ENCODE results near the gene JPH3. TPM values are rescaled to one million over a fixed set of nuclear protein-coding genes. Genes with fewer than 3 reads are reported as not detected.

Gene JPH3
- total RNA-seq, 4 donors from 2014 or later = 0.39 TPM; not detected in 3

- Histone ChIP-seq H3K4me1 (peaks cover 0 to 5% (median under 1%) of the 10 kb centered on the region in 4 donors), H3K27me3 (peaks cover 0 to 29% of the 10 kb centered on the region in 2 donors), H3K4me3 (no peak overlapping the region), H3K27ac (no peak overlapping the region), H3K9me3 (peaks cover 0 to under 1% (median 0%) of the 10 kb centered on the region in 4 donors), H3K36me3 (no peaks in the 10 kb centered on the region)
- TF ChIP-seq POLR2A (IDR thresholded peaks at IDR 0.05) = no peak
- TF ChIP-seq CTCF (IDR thresholded peaks at IDR 0.05) = no peak
- 88 to 92% methylated on average over 10 of the region's 10 CpGs for WGBS, 2 donors
- DNase-seq (ENCODE audit: low spot score in 2 of 2) = no peak
Observed at GRCh38 chr16:87593710-87594258, 8.5 kb upstream of the JPH3 start.

DNA sequence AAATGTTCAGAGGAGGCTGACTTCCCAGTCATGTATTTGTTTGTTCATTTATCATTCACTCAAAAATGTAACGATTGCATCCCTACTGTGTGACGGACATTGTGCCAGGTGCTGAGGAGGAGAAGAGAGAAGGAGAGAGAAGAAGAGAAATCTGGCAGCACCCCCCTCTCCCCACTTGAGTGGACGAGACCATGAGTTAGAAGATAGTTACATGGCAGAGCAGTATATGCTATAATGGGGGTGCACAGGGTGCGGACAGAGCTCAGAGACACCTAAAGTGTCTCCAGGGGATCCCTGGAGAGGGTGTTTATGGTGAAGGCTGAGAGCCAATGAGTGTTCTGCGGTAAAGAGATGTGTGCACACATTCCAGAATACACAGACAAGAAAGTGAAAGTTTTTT is 6.6 kb upstream of the JPH3 start:
- no peaks in the 10 kb centered on the region for H3K4me1 ChIP-seq
- no peaks in the 10 kb centered on the region for H3K36me3 ChIP-seq
- H3K27ac ChIP-seq = no peak overlapping the region
- H3K4me3 ChIP-seq = no peak overlapping the region
- 72 to 78% methylated on average over 5 of the region's 5 CpGs for WGBS, 2 donors
- peaks cover 0 to 10% (median 0%) of the 10 kb centered on the region in 4 donors for H3K9me3 ChIP-seq
- TF ChIP-seq CTCF (IDR thresholded peaks at IDR 0.05) = no peak
- TF ChIP-seq POLR2A (IDR thresholded peaks at IDR 0.05) = no peak
- TF ChIP-seq EP300 (IDR thresholded peaks at IDR 0.05) = no peak
- peaks cover 0 to 39% of the 10 kb centered on the region in 2 donors for H3K27me3 ChIP-seq
- no peak for DNase-seq (ENCODE audit: low spot score in 2 of 2)

DNA sequence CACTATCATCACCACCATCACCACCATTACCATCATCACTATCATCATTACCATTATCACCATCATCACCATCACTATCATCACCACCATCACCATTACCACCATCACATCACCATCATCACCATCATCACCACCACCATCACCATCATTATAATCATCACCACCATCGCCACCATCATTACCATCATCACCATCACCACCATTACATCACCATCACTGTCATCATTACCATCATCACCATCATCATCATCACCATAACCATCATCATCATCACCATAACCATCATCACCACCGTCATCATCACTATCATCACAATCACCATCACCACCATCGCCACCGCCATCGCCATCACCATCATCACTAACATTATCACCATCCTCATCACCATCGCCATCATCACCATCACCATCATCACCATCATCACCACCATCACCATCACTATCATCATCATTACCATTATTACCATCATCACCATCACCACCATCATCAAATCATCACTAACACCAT is 4.9 kb upstream of the JPH3 start:
- 95 to 97% methylated on average over 6 of the region's 6 CpGs for WGBS, 2 donors
- Histone ChIP-seq H3K9me3 (peaks cover 0 to 10% (median 0%) of the 10 kb centered on the region in 4 donors), H3K27me3 (peaks cover 0 to 45% of the 10 kb centered on the region in 2 donors), H3K4me3 (no peak overlapping the region), H3K27ac (no peak overlapping the region), H3K4me1 (peaks cover 0 to 9% (median 0%) of the 10 kb centered on the region in 4 donors), H3K36me3 (no peaks in the 10 kb centered on the region)
- TF ChIP-seq EP300 (IDR thresholded peaks at IDR 0.05) (no peak), POLR2A (IDR thresholded peaks at IDR 0.05) (no peak), CTCF (IDR thresholded peaks at IDR 0.05) (no peak)
- DNase-seq (ENCODE audit: low spot score in 2 of 2) = no peak

GRCh38 chr16:87598431-87598830 is 3.9 kb upstream of the JPH3 start:
- Histone ChIP-seq H3K36me3 (no peaks in the 10 kb centered on the region), H3K4me1 (peaks cover 0 to 17% (median 0%) of the 10 kb centered on the region in 4 donors), H3K9me3 (peaks cover 0 to 10% (median 0%) of the 10 kb centered on the region in 4 donors), H3K27ac (no peak overlapping the region), H3K27me3 (peaks cover 0 to 53% of the 10 kb centered on the region in 2 donors), H3K4me3 (no peak overlapping the region)
- no peak for TF ChIP-seq CTCF (IDR thresholded peaks at IDR 0.05)
- no peak for TF ChIP-seq EP300 (IDR thresholded peaks at IDR 0.05)
- TF ChIP-seq POLR2A (IDR thresholded peaks at IDR 0.05) = no peak
- no peak for DNase-seq (ENCODE audit: low spot score in 2 of 2)
- WGBS, 2 donors = 83 to 84% methylated on average over 5 of the region's 5 CpGs

GRCh38 chr16:87600246-87600645 is 2.1 kb upstream of the JPH3 start:
- WGBS, 2 donors = 53 to 61% methylated on average over 6 of the region's 6 CpGs

More at GRCh38 chr16:87600246-87600645, 2.1 kb upstream of the JPH3 start:
- Histone ChIP-seq H3K36me3 (no peaks in the 10 kb centered on the region), H3K27me3 (peaks cover 0 to 71% of the 10 kb centered on the region in 2 donors), H3K4me1 (peaks cover 0 to 25% (median 0%) of the 10 kb centered on the region in 4 donors), H3K4me3 (no peak overlapping the region), H3K27ac (no peak overlapping the region), H3K9me3 (peaks cover 0 to 10% (median 0%) of the 10 kb centered on the region in 4 donors)
- no peak for TF ChIP-seq POLR2A (IDR thresholded peaks at IDR 0.05)
- TF ChIP-seq CTCF (IDR thresholded peaks at IDR 0.05) = no peak
- no peak for TF ChIP-seq EP300 (IDR thresholded peaks at IDR 0.05)
- DNase-seq (ENCODE audit: low spot score in 2 of 2) = no peak

Data from tibial nerve (tissue), 4 donors.